ENCODE measurements around the gene BAIAP2. TPM values are rescaled to one million over a fixed set of nuclear protein-coding genes. Genes with fewer than 3 reads are reported as not detected.
"Not testable (repeated sequence)": the region's sequence is repeated elsewhere in the genome, so short reads cannot be mapped to it uniquely, and the experiment has no call there.

Gene BAIAP2
- total RNA-seq, 1 donor: 27.5 TPM

- no peak for DNase-seq (ENCODE audit: low read depth)
- no peak for TF ChIP-seq CTCF (IDR thresholded peaks at IDR 0.05; ENCODE audit: insufficient read depth, low read length)
- no peak overlapping the region for H3K4me3 ChIP-seq (ENCODE audit: low read depth, low read length)
Measured at GRCh38 chr17:81071761-81072741, 37.1 kb downstream of the BAIAP2 start.

- no peak for TF ChIP-seq CTCF (IDR thresholded peaks at IDR 0.05; ENCODE audit: insufficient read depth, low read length)
- no peak for DNase-seq (ENCODE audit: low read depth)
- H3K4me3 ChIP-seq (ENCODE audit: low read depth, low read length): no peak overlapping the region
Measured at GRCh38 chr17:81073967-81074839, 39.3 kb downstream of the BAIAP2 start.

- no peak for DNase-seq (ENCODE audit: low read depth)
- TF ChIP-seq CTCF (IDR thresholded peaks at IDR 0.05; ENCODE audit: insufficient read depth, low read length): no peak
- H3K4me3 ChIP-seq (ENCODE audit: low read depth, low read length): no peak overlapping the region
Measured at GRCh38 chr17:81074875-81075274, 39.9 kb downstream of the BAIAP2 start.

- no peak for DNase-seq (ENCODE audit: low read depth)
Measured at GRCh38 chr17:81075307-81075706, 40.4 kb downstream of the BAIAP2 start.

GRCh38 chr17:81076141-81076679 lies 41.3 kb downstream of the BAIAP2 start:
- no peak overlapping the region for H3K4me3 ChIP-seq (ENCODE audit: low read depth, low read length)
- no peak for TF ChIP-seq CTCF (IDR thresholded peaks at IDR 0.05; ENCODE audit: insufficient read depth, low read length)
- DNase-seq (ENCODE audit: low read depth): no peak

More at GRCh38 chr17:81075307-81075706, 40.4 kb downstream of the BAIAP2 start:
- no peak for TF ChIP-seq CTCF (IDR thresholded peaks at IDR 0.05; ENCODE audit: insufficient read depth, low read length)
- no peak overlapping the region for H3K4me3 ChIP-seq (ENCODE audit: low read depth, low read length)

- not testable (repeated sequence) for DNase-seq (ENCODE audit: low read depth); H3K4me3 ChIP-seq (ENCODE audit: low read depth, low read length)
Measured at GRCh38 chr17:81078026-81078913, 43.3 kb downstream of the BAIAP2 start.

All from fibroblast of the aortic adventitia (primary cell).